ENCODE data around the gene XYLT1. TPM values are rescaled to one million over a fixed set of nuclear protein-coding genes. Genes with fewer than 3 reads are reported as not detected.

The XYLT1 gene
- total RNA-seq, 5 donors from 2014 or later (not counting 1 experiment from before 2014, with no cell fraction given): 25.8 to 70.6 (median 57.8) TPM

- under 1% methylated on average over 63 of the region's 95 CpGs for WGBS (ENCODE audit: insufficient coverage)
- Mint-ChIP-seq H3K27me3 (no peaks in the 10 kb centered on the region), H3K27ac (peak overlapping the region; percentile 83 to 89), H3K36me3 (peaks cover 21% of the 10 kb centered on the region), H3K9me3 (no peaks in the 10 kb centered on the region), H3K4me1 (peaks cover 58 to 62% (median 60%) of the 10 kb centered on the region in 3 donors), H3K4me3 (peak overlapping the region; percentile 87 to 99 (median 96))
- peak in 12 of 35 experiments; percentile 16 to 68 (median 31) for DNase-seq
- Histone ChIP-seq H3K4me3 (ENCODE audit: control insufficient read depth in 1 of 2, extremely low read depth in 1 of 2, low read length in 1 of 2) (peak overlapping the region; percentile 86 to 92), H3K27me3 (replicated peaks in 1 of 2; ENCODE audit: control insufficient read depth in 2 of 2, extremely low read depth in 1 of 2, insufficient read depth in 2 of 2, low read length in 1 of 2) (no peaks in the 10 kb centered on the region), H3K36me3 (ENCODE audit: control insufficient read depth in 2 of 2, extremely low read depth in 1 of 2, insufficient read depth in 1 of 2, low read length in 1 of 2) (peaks cover 0 to 2% of the 10 kb centered on the region in 2 donors), H3K4me1 (ENCODE audit: control insufficient read depth in 1 of 2, extremely low read depth in 1 of 2, insufficient read depth in 2 of 2, low read length in 2 of 2) (peaks cover 20 to 47% of the 10 kb centered on the region in 2 experiments), H3K9me3 (no peaks in the 10 kb centered on the region), H3K27ac (ENCODE audit: low read length) (peak overlapping the region; percentile 24)
- peak; percentile 38 to 56 (median 53) for ATAC-seq (replicated peaks in 1 of 4)
- CTCF ChIA-PET: no interaction called here
- POLR2A ChIA-PET: no interaction called here
Measured at GRCh38 chr16:17470182-17470907, 415 bp downstream of the XYLT1 start.

- ATAC-seq (replicated peaks in 1 of 4) (peak; percentile 51 to 59 (median 56)), DNase-seq (peak in 14 of 35 experiments; percentile 20 to 52 (median 34))
- H3K4me3 ChIP-seq (ENCODE audit: control insufficient read depth in 1 of 2, extremely low read depth in 1 of 2, low read length in 1 of 2): peak overlapping the region; percentile 86 to 92
- peaks cover 0 to 2% of the 10 kb centered on the region in 2 donors for H3K36me3 ChIP-seq (ENCODE audit: control insufficient read depth in 2 of 2, extremely low read depth in 1 of 2, insufficient read depth in 1 of 2, low read length in 1 of 2)
- Mint-ChIP-seq H3K36me3 (peaks cover 21% of the 10 kb centered on the region), H3K4me1 (peaks cover 55 to 60% (median 57%) of the 10 kb centered on the region in 3 donors), H3K9me3 (no peaks in the 10 kb centered on the region), H3K4me3 (peak overlapping the region; percentile 87 to 99 (median 96)), H3K27me3 (no peaks in the 10 kb centered on the region), H3K27ac (peak overlapping the region; percentile 83 to 89)
- POLR2A ChIA-PET: interaction anchor here in 1 of 2 donors (0.7 kb wide), 1 partner anchor 123 kb away, joined by 3 read pairs; no protein-coding TSS in a partner anchor
- peak overlapping the region; percentile 24 for H3K27ac ChIP-seq (ENCODE audit: low read length)
- 3% methylated on average over 14 of the region's 16 CpGs for WGBS (ENCODE audit: insufficient coverage)
- H3K4me1 ChIP-seq (ENCODE audit: control insufficient read depth in 1 of 2, extremely low read depth in 1 of 2, insufficient read depth in 2 of 2, low read length in 2 of 2): peaks cover 20 to 47% of the 10 kb centered on the region in 2 experiments
- H3K9me3 ChIP-seq: no peaks in the 10 kb centered on the region
- H3K27me3 ChIP-seq (replicated peaks in 1 of 2; ENCODE audit: control insufficient read depth in 2 of 2, extremely low read depth in 1 of 2, insufficient read depth in 2 of 2, low read length in 1 of 2): no peaks in the 10 kb centered on the region
- CTCF ChIA-PET: no interaction called here
Measured at GRCh38 chr16:17469741-17470181, 999 bp downstream of the XYLT1 start.

DNA sequence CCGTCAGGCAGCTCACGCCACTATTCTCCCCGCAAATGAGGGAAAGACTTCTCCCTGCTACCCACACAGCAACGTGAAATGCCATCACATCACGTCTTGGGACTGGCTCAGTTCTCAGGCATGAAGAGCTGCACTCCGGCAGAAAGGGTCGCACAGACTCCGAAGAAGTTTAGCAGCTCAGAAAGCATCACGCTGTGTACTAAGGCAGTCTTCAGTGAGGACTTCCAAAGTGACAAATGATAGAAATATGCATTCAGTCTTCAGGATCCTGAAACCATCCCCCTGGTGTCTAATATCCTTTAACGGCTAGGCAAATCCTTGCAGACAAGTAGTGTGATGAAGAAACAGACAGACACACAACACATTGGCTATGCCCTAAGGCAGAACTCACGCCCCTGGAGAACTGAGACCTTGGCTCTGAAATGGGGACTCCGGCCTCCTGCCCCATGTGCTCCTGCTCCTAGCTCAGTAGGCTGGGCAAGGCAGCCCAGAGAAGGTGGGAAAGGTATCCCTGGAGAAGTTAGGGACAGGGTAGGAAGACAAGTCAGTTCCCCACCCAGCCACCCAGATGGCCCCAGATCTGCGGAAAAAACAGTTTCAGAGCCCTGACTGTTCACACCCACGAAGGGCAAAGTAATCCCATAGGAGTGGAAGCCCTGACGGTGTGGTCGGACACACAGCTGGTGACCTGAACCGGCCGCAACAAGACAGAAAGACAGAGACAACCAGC lies 1.6 kb downstream of the XYLT1 start:
- ATAC-seq (replicated peaks in 1 of 4) (peak in 2 of 4 experiments; percentile 4 to 6), DNase-seq (peak in 2 of 35 experiments; percentile 9)
- Mint-ChIP-seq H3K36me3 (peaks cover 21% of the 10 kb centered on the region), H3K4me3 (peak overlapping the region; percentile 87 to 99 (median 96)), H3K27ac (peak overlapping the region; percentile 83 to 89), H3K9me3 (no peaks in the 10 kb centered on the region), H3K27me3 (no peaks in the 10 kb centered on the region), H3K4me1 (peaks cover 49 to 54% (median 51%) of the 10 kb centered on the region in 3 donors)
- Histone ChIP-seq H3K36me3 (ENCODE audit: control insufficient read depth in 2 of 2, extremely low read depth in 1 of 2, insufficient read depth in 1 of 2, low read length in 1 of 2) (peaks cover 0 to 2% of the 10 kb centered on the region in 2 donors), H3K4me1 (ENCODE audit: control insufficient read depth in 1 of 2, extremely low read depth in 1 of 2, insufficient read depth in 2 of 2, low read length in 2 of 2) (peaks cover 20 to 41% of the 10 kb centered on the region in 2 experiments), H3K9me3 (no peaks in the 10 kb centered on the region), H3K4me3 (ENCODE audit: control insufficient read depth in 1 of 2, extremely low read depth in 1 of 2, low read length in 1 of 2) (peak overlapping the region; percentile 86 to 92), H3K27ac (ENCODE audit: low read length) (no peak overlapping the region), H3K27me3 (replicated peaks in 1 of 2; ENCODE audit: control insufficient read depth in 2 of 2, extremely low read depth in 1 of 2, insufficient read depth in 2 of 2, low read length in 1 of 2) (no peaks in the 10 kb centered on the region)
- ChIA-PET CTCF (no interaction called here), POLR2A (interaction anchor here in 1 of 2 donors (0.7 kb wide), 1 partner anchor 122 kb away, joined by 3 read pairs; no protein-coding TSS in a partner anchor)
- 57% methylated on average over 14 of the region's 18 CpGs for WGBS (ENCODE audit: insufficient coverage)

DNA sequence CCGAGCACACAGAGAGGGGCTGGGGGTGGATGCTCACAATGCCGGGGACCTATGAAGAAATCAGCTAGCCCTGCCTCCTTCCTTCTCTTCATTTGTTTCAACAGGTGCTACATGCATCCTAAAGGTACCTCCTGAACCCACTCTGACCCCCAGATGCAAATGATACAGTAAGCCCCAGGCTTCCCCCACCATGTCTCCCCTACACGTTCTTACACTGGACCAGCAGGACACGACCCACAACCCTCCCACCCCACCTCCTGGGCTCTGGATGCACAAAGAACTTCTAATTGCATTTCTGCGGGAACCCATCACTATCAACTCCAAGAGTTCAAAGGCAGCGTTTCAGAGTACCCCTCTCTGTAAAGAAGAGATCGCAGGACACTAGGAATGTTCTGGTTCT lies 2.1 kb downstream of the XYLT1 start:
- Mint-ChIP-seq H3K27ac (peak overlapping the region in 1 of 2 donors; percentile 40), H3K4me3 (peak overlapping the region; percentile 87 to 99 (median 96)), H3K9me3 (no peaks in the 10 kb centered on the region), H3K27me3 (no peaks in the 10 kb centered on the region), H3K36me3 (peaks cover 25% of the 10 kb centered on the region), H3K4me1 (peaks cover 48 to 54% (median 49%) of the 10 kb centered on the region in 3 donors)
- Histone ChIP-seq H3K4me1 (ENCODE audit: control insufficient read depth in 1 of 2, extremely low read depth in 1 of 2, insufficient read depth in 2 of 2, low read length in 2 of 2) (peaks cover 16 to 36% of the 10 kb centered on the region in 2 experiments), H3K27me3 (replicated peaks in 1 of 2; ENCODE audit: control insufficient read depth in 2 of 2, extremely low read depth in 1 of 2, insufficient read depth in 2 of 2, low read length in 1 of 2) (no peaks in the 10 kb centered on the region), H3K36me3 (ENCODE audit: control insufficient read depth in 2 of 2, extremely low read depth in 1 of 2, insufficient read depth in 1 of 2, low read length in 1 of 2) (peaks cover 0 to 2% of the 10 kb centered on the region in 2 donors), H3K27ac (ENCODE audit: low read length) (no peak overlapping the region), H3K4me3 (ENCODE audit: control insufficient read depth in 1 of 2, extremely low read depth in 1 of 2, low read length in 1 of 2) (peak overlapping the region in 1 of 2 donors; percentile 92), H3K9me3 (no peaks in the 10 kb centered on the region)
- 72% methylated on average over 7 of the region's 7 CpGs for WGBS (ENCODE audit: insufficient coverage)
- ATAC-seq (replicated peaks in 1 of 4) (no peak), DNase-seq (no peak)
- POLR2A ChIA-PET: no interaction called here
- CTCF ChIA-PET: interaction anchor here in 1 of 2 donors (1.2 kb wide), 1 partner anchor 51 kb away, joined by 3 read pairs; no protein-coding TSS in a partner anchor

DNA sequence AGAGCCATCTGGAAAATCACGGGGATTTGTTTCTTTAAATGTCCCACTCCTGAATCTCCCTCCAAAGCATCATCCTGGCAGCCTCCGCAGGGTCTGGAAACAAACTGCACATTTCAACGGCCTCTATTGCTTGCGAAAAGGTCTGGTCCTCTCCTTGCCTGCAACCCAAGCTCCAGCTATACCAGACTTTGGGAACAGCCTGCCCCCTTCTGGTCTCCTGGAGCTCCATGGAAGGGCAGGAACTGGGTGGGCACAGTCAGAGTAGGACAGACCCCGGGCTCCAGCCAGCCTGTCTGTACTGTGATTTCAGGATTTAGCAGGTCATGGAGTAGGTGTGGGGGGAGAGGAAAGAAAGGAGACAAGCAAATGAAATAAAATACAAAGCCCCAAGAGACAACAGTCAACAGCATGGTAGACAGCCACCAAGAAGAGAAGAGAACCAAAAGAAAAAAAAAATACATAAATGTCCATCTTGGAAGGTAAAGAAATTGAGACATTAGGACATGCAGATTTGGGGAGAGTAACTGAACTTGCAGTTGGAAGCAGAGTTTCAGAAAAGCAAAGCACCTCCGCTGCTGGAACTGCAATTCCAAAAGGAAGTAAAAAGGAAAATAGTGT lies 2.7 kb downstream of the XYLT1 start:
- Histone ChIP-seq H3K4me3 (ENCODE audit: control insufficient read depth in 1 of 2, extremely low read depth in 1 of 2, low read length in 1 of 2) (peak overlapping the region in 1 of 2 donors; percentile 12), H3K4me1 (ENCODE audit: control insufficient read depth in 1 of 2, extremely low read depth in 1 of 2, insufficient read depth in 2 of 2, low read length in 2 of 2) (peaks cover 16 to 35% of the 10 kb centered on the region in 2 experiments), H3K9me3 (no peaks in the 10 kb centered on the region), H3K27ac (ENCODE audit: low read length) (no peak overlapping the region), H3K27me3 (replicated peaks in 1 of 2; ENCODE audit: control insufficient read depth in 2 of 2, extremely low read depth in 1 of 2, insufficient read depth in 2 of 2, low read length in 1 of 2) (no peaks in the 10 kb centered on the region), H3K36me3 (ENCODE audit: control insufficient read depth in 2 of 2, extremely low read depth in 1 of 2, insufficient read depth in 1 of 2, low read length in 1 of 2) (peaks cover 0 to 2% of the 10 kb centered on the region in 2 donors)
- Mint-ChIP-seq H3K36me3 (peaks cover 29% of the 10 kb centered on the region), H3K4me1 (peaks cover 51 to 57% (median 52%) of the 10 kb centered on the region in 3 donors), H3K27me3 (no peaks in the 10 kb centered on the region), H3K4me3 (peak overlapping the region; percentile 87 to 99 (median 96)), H3K9me3 (no peaks in the 10 kb centered on the region), H3K27ac (no peak overlapping the region)
- 53% methylated on average over 4 of the region's 6 CpGs for WGBS (ENCODE audit: insufficient coverage)
- POLR2A ChIA-PET: interaction anchor here (0.6 kb wide), 3 partner anchors 46 to 104 kb away, joined by 3 to 9 read pairs (median 4); no protein-coding TSS in a partner anchor
- ATAC-seq (replicated peaks in 1 of 4) (peak in 2 of 4 experiments; percentile 22 to 24), DNase-seq (peak in 10 of 35 experiments; percentile 16 to 60 (median 36))
- CTCF ChIA-PET: interaction anchor here (0.5 to 1.2 kb wide), 6 partner anchors 51 to 567 kb away, joined by 3 to 6 read pairs (median 4); no protein-coding TSS in a partner anchor

Measured in T-cell (primary cell).